Dedifferentiated amniotic fluid mesenchymal stem cell (primary cell): ENCODE results near the gene MEF2B.
"Not testable (repeated sequence)": the region's sequence is repeated elsewhere in the genome, so short reads cannot be mapped to it uniquely, and the experiment has no call there.

Source experiments
- DNase-seq: peaks from one replicate; pipeline ENCODE4 v3.0.0-alpha.2; 2016; ENCODE audit errors: extremely low spot score

The MEF2B gene

DNA sequence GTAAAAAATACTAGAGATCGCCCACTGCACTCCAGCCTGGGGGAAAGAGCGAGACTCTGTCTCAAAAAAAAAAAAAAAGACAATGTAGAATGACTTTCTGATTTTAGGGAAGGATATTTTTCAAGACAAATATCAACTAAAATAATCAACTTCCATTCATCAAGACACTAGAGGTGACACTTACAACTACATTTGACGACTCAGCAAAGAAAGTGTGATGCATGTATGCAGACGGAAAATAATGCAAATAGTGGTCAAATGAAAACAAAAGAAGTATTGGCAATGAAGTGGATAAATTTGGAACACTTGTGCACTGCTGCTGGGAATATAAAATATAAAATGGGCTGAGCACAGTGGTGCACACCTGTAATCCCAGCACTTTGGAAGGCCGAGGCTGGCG lies 44.0 kb downstream of the MEF2B start:
- DNase-seq: no peak

DNA sequence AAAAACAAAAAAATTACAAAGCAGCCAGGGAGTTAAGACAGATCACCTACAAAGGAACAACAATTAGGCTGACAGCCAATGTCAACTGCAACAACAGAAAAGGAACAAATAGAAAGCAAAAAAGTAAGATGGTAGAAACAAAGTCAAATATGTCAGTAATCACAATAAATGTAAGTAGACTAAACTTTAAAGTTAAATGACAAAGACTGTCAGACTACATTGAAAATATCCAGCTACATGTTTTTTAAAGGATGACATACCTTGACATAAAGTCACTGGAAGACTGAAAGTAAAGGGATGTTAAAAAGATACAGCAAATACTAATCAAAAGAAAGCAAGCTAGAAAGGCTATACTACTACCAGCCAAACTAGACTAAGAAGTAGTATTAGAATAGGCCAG lies 46.7 kb downstream of the MEF2B start:
- DNase-seq: no peak

GRCh38 chr19:19122902-19123301 lies 47.2 kb downstream of the MEF2B start:
- no peak for DNase-seq

DNA sequence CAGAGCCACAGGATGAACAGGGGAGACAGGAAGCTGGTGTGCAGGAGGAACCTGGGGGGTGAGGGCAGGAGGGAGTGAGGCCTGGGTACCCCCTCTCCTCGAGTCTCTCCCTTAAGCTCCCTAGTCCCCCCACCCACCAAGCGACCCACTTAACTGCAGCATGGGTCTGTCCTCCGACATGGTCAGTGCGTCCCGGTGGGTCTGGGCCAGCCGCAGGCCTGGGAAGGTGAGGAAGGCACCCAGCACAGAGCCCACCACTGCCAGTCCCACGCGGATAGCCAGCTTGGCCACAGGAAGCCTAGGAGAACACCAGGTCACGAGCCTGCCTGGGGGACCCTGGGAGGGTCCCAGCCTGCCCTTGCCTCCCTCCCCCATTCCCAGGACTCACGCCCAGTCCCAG lies 48.7 kb downstream of the MEF2B start:
- DNase-seq: no peak

GRCh38 chr19:19120308-19121231 lies 49.5 kb downstream of the MEF2B start:
- DNase-seq: no peak

GRCh38 chr19:19119325-19120237 lies 50.5 kb downstream of the MEF2B start:
- DNase-seq: no peak

- no peak for DNase-seq
Measured at GRCh38 chr19:19115954-19116353, 54.1 kb downstream of the MEF2B start.

DNA sequence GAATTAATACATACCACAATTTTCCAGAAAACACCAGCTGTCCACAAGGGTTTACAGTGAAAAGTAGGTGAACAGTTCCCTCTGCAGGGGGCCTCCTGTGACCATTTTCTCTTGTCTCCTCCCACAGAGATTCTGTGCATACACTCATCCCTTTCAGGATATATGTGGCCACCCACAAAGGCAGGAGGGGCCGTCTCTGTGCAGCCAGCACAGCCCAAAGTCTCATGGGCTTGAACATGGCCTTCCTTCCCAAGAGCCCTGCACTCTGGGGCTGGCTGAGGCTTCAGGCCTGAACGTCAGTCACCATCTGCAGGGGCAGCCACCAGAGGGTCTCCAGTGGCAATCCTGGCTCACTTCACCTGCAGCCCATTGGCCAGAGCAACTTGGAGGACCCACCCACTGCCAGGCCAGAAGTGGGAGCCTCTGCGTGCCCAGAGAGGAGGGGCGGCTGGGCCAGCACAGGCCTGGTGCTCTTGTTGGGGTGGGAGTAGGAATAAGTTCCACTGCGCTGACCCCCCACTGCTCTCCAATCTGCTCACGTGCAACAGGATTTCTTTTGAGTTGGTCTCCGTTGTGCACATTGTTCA lies 56.9 kb downstream of the MEF2B start:
- DNase-seq: no peak

DNA sequence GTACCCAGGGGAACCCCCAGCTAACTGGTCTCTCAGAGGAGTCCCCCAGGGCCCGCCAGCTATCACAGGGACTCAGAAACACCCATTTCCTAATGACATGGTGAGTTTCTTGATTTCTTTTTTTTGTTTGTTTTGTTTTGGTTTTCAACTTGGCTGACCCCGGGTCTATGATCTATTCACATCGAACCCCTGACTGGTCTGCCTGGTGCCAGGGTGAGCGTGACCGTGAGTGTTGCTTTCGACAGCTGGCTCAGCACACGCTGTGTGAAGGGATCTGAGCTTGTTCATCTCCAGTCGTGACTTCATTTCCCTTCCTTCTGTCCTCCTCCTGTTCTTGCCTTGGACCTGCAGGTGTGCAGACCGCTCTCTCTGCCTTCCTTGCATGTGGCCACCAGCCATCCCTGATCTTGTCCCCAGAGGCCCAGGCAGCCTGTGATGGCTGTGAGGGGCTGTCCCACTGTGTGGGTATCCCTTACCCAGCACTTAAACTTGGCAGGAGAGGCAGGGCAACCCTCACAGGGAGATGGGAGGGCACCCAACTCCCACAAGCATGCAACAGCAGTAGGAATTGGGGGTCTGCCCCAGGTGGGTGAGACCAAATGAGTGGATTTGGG lies 58.0 kb downstream of the MEF2B start:
- DNase-seq: no peak

- no peak for DNase-seq
Measured at GRCh38 chr19:19111136-19111835, 58.8 kb downstream of the MEF2B start.

DNA sequence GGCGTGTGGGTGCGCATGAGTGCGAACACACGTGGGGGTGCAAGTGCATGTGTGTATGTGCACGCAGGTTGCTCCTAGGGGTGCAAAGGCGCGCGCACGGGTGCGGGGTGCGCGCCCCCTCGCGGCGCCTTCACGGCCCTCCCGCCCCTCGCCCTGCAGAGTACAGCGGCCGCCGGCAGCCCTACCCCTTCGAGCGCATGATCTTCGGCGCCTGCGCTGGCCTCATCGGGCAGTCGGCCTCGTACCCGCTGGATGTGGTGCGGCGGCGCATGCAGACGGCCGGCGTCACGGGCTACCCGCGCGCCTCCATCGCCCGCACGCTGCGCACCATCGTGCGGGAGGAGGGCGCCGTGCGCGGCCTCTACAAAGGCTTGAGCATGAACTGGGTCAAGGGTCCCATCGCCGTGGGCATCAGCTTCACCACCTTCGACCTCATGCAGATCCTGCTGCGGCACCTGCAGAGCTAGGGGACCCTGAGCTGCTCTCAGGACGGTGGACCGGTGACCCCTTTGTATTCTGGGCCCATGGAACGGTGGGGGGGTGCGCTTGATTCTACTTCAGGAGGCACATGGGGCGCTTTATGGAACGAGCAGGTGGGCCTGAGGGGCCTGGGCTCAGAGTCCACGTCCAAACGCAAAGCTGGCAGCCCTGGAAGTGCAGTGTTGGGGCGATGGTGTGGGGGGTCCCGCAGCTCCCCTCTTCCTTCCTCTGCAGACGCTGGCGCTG lies 59.5 kb downstream of the MEF2B start:
- DNase-seq: no peak

GRCh38 chr19:19109601-19110000 lies 60.5 kb downstream of the MEF2B start:
- no peak for DNase-seq

DNA sequence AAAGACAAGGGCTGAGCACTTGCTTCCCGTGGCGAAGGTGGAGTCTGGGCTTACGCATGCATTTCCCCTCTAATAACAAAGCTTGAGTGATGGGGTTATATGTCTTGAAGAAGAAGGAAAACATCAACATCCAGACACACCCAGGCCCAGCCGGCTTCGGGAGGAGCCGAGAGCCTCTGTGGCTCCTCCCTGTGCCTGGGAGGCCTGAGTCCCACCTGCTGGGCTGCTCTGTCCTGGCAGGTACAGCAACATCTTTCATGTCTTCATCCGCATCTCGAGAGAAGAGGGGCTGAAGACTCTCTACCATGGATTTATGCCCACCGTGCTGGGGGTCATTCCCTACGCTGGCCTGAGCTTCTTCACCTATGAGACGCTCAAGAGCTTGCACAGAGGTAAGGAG lies 62.4 kb downstream of the MEF2B start:
- no peak for DNase-seq

GRCh38 chr19:19106938-19107337 lies 63.1 kb downstream of the MEF2B start:
- DNase-seq: not testable (repeated sequence)

GRCh38 chr19:19106056-19106551 lies 64.0 kb downstream of the MEF2B start:
- no peak for DNase-seq

DNA sequence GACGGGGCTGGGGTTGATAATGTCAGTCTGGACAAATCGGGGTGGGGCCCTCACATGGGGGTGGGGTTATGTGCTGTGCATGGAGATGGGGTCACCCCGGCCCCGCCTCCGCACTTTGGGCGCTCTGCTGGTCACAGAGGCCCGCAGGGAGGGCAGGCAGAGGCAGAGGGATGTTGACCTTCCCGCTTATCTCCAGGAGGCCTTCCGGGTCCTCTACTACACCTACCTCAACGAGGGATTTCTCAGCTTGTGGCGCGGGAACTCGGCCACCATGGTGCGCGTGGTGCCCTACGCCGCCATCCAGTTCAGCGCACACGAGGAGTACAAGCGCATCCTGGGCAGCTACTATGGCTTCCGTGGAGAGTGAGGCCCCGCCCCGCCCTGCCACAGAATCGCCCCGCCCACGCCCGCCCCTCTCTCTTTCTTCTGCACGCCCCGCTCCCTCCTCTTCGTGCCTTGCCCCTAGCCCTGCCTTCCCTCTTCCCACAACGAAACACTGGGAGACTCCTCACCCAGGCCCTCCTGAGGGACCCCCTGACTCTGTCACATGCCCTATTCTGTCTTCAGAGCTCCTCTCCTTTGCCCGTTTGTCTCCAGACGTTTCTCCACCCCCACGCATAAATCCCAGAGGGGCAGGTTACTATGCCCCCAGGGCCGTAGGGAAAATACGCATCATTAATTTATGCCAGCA lies 64.6 kb downstream of the MEF2B start:
- no peak for DNase-seq

DNA sequence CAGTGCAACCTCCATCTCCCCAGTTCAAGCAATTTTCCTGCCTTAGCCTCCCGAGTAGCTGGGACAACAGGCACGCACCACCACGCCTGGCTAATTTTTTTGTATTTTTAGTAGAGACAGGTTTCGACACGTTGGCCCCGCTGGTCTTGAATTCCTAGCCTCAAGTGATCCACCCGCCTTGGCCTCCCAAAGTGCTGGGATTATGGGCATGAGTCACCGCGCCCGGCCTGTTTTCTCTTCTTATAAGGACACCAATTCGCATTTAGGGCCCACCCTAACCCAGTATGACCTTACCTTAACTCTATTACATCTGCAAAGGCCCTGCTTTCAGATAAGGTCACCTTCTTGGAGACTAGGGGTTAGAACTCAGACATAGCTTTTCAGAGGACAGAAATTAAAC lies 66.9 kb downstream of the MEF2B start:
- DNase-seq: no peak

GRCh38 chr19:19102566-19102965 lies 67.5 kb downstream of the MEF2B start:
- DNase-seq: not testable (repeated sequence)

DNA sequence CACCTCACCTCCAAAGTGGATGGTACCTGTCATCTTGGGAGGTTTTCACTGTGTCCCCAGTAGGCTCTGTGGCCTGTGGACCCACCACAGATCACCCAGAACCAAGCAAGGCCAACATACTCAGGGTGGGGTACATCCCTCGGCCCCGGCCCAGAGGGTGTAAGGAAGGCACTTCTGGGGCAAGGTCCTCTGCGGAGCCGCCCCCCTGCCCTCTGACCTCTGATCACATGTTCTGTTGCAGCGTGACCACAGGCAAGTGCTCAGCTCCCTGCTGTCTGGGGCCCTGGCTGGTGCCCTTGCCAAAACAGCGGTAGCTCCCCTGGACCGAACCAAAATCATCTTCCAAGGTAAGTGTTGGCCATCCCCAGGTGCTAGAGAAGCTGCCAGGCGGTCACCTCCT lies 68.5 kb downstream of the MEF2B start:
- no peak for DNase-seq
